ENCODE results near the gene RAI14. TPM values are rescaled to one million over a fixed set of nuclear protein-coding genes. Genes with fewer than 3 reads are reported as not detected.
A peak's percentile ranks its signal among the peaks of the same experiment; 100 is the strongest.

The RAI14 gene
- 34.4 TPM for polyA plus RNA-seq (2012; ENCODE audit: insufficient read length, low read depth)

DNA sequence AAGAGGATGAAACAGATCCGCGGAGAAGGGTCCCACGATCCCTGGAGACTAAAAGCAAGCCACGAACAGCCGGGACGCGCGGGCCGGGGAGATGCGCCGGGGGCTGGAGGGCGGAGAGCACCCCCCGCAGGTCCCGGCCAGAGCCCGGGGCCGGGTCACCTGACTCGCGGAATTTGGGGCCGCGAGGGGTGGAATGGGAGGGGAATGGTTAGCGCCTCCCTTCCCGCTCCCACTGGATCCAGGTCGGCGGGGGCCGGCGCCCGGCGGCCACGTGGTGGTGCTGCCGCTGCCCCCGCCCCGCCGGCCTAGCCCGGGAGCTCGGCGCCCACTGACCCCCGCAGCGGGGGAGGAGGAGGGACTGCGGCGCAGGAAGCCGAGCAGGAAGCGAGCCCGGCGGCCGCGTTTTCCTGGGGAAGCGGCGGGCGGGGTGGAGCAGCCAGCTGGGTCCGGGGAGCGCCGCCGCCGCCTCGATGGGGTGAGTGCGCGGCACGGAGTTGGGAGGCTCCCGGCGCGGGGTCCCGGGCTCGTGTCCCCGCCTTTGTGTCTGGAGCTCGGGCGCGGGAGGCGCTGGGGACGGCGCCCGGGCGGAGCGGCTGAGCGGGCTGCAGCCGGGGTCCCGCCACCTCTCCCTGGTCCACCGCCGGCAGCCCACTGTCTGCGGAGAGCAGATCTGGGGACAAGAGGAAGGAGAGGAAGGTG lies at the start of gene RAI14:
Gene RAI14 (plus strand): TSS at position 328 of the 699 bp plus-strand sequence. CDS start 30,592 bp downstream, outside the sequence.
- 0 out of 2 replicates have a peak, but pooled peaks have one; percentile 39 for TF ChIP-seq SIN3A (IDR thresholded peaks at IDR 0.05; ENCODE audit: borderline replicate concordance, insufficient read depth, low read length)
- no peak for TF ChIP-seq POLR2AphosphoS5 (IDR thresholded peaks at IDR 0.05; ENCODE audit: low read depth, low read length)
- peak; percentile 83 for TF ChIP-seq FOXP2 (optimal IDR thresholded peaks at IDR 0.05; ENCODE audit: borderline replicate concordance, extremely low read depth, extremely low read length, insufficient read depth)
- 0 out of 2 replicates have a peak, but pooled peaks have one; percentile 26 for TF ChIP-seq TAF1 (IDR thresholded peaks at IDR 0.05; ENCODE audit: borderline replicate concordance, insufficient read depth, low read length)

DNA sequence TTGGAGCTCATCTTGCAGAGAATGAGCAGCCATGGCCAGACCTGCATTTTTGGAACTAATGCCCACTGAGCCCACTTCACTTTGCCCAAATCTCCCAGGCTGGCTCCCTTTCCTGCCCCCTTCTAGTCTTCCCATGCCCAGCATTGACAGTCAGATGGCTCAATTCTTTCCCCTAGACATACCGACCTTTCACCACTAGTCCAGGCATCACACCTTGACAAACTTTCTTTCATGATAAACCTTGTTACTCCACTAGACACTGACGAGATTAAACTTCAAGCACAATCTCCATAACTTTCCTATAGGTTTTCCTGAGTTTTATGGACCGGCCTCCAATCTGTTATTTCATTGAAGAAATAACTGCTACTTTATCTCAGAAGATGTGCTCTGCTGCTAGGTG lies 47.8 kb upstream of the RAI14 start:
- TF ChIP-seq FOXP2 (optimal IDR thresholded peaks at IDR 0.05; ENCODE audit: borderline replicate concordance, extremely low read depth, extremely low read length, insufficient read depth) (no peak), POLR2AphosphoS5 (IDR thresholded peaks at IDR 0.05; ENCODE audit: low read depth, low read length) (no peak), SIN3A (IDR thresholded peaks at IDR 0.05; ENCODE audit: borderline replicate concordance, insufficient read depth, low read length) (no peak), TAF1 (IDR thresholded peaks at IDR 0.05; ENCODE audit: borderline replicate concordance, insufficient read depth, low read length) (no peak)
- TF ChIP-seq, protein P1, sequence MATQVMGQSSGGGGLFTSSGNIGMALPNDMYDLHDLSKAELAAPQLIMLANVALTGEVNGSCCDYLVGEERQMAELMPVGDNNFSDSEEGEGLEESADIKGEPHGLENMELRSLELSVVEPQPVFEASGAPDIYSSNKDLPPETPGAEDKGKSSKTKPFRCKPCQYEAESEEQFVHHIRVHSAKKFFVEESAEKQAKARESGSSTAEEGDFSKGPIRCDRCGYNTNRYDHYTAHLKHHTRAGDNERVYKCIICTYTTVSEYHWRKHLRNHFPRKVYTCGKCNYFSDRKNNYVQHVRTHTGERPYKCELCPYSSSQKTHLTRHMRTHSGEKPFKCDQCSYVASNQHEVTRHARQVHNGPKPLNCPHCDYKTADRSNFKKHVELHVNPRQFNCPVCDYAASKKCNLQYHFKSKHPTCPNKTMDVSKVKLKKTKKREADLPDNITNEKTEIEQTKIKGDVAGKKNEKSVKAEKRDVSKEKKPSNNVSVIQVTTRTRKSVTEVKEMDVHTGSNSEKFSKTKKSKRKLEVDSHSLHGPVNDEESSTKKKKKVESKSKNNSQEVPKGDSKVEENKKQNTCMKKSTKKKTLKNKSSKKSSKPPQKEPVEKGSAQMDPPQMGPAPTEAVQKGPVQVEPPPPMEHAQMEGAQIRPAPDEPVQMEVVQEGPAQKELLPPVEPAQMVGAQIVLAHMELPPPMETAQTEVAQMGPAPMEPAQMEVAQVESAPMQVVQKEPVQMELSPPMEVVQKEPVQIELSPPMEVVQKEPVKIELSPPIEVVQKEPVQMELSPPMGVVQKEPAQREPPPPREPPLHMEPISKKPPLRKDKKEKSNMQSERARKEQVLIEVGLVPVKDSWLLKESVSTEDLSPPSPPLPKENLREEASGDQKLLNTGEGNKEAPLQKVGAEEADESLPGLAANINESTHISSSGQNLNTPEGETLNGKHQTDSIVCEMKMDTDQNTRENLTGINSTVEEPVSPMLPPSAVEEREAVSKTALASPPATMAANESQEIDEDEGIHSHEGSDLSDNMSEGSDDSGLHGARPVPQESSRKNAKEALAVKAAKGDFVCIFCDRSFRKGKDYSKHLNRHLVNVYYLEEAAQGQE (IDR thresholded peaks at IDR 0.05; ENCODE audit: insufficient read depth in 1 of 2, low read depth in 2 of 2, low read length in 2 of 2) = no peak

DNA sequence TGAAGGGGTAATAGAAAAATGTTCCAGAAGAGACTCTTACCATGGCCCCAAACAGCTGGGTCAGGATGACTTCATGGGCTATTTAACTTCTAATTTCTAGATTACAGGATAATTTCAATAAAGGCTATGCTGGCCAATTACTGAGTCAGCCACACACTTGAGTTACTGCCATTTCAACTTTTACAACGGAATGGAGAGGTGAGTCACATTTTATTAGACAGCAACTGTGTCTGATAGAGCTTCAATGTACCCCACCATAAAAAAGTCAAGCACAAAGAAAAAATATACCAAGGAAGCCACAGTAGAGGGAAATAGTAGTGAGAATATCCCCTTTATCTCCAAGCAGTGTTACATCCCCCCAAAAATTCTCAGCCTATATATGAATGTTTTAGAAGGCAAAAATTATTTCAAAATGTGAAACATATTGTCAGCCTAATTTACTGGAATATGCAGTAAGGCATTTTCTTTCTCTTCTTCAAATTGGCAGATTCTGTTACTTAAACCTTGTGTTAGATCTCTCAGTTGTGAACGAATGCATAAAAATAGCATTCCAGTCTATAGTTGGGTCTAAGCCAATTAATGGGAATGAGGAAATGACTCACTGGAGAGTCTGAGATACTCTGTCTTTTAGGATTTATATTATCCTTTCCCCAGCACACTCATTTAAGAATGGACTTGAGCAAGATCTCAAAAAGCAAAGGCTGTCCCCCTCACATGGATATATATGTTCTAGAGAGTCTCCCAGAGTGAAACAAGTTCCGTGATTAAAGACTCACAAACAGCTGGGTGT lies 47.1 kb upstream of the RAI14 start:
- peak; percentile 66; the same call in 1 of the 2 replicates for TF ChIP-seq SIN3A (IDR thresholded peaks at IDR 0.05; ENCODE audit: borderline replicate concordance, insufficient read depth, low read length)
- TF ChIP-seq, protein P1 (IDR thresholded peaks at IDR 0.05; ENCODE audit: insufficient read depth in 1 of 2, low read depth in 2 of 2, low read length in 2 of 2) = no peak

DNA sequence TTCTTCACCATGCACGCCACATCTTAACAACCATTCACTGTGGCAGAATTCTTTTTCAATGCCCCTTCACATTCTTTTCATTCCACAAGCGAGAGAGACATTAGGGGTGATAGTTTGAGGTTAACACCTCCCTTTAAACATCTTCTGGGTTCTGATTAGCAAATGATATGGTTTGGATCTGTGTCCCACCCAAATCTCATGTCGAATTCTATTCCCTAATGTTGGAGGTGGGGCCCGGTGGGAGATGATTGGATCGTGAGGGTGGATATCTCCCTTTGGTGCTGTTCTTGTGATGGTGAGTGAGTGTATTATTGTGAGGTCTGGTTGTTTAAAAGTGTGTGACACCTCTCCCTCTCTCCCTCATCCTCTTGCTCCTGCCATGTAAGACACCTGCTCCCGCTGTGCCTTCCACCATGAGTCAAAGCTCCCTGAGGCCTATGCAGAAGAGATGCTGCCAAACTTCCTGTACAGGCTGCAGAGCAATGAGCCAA lies 46.1 kb upstream of the RAI14 start:
- no peak for TF ChIP-seq SIN3A (IDR thresholded peaks at IDR 0.05; ENCODE audit: borderline replicate concordance, insufficient read depth, low read length)
- TF ChIP-seq FOXP2 (optimal IDR thresholded peaks at IDR 0.05; ENCODE audit: borderline replicate concordance, extremely low read depth, extremely low read length, insufficient read depth) = no peak
- no peak for TF ChIP-seq TAF1 (IDR thresholded peaks at IDR 0.05; ENCODE audit: borderline replicate concordance, insufficient read depth, low read length)
- TF ChIP-seq POLR2AphosphoS5 (IDR thresholded peaks at IDR 0.05; ENCODE audit: low read depth, low read length) = no peak
- TF ChIP-seq, protein P1 (IDR thresholded peaks at IDR 0.05; ENCODE audit: insufficient read depth in 1 of 2, low read depth in 2 of 2, low read length in 2 of 2) = no peak

DNA sequence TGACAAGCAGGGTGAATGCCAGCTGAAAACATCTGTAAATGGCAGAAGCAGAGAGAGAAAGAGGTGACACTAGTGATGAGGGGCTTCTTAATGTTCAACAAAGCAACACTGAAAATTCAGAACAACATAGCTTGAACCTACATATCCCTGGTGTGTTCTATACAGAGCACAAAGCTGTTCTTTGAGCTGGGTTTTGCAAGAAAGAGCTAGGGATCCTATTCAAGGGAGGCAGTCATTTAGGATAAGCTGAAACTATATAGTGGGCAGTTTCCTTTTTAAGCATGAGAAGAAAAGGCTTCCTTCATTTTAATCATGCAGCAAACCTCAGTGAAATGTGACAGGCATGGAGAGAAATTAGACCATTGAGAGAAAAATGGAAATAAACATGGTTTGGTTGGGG lies 45.6 kb upstream of the RAI14 start:
- TF ChIP-seq POLR2AphosphoS5 (IDR thresholded peaks at IDR 0.05; ENCODE audit: low read depth, low read length) (no peak), FOXP2 (optimal IDR thresholded peaks at IDR 0.05; ENCODE audit: borderline replicate concordance, extremely low read depth, extremely low read length, insufficient read depth) (no peak)
- TF ChIP-seq, protein P1 (IDR thresholded peaks at IDR 0.05; ENCODE audit: insufficient read depth in 1 of 2, low read depth in 2 of 2, low read length in 2 of 2) = no peak

Measured in PFSK-1 (cell line).